Fibroblast of peridontal ligament (primary cell): ENCODE measurements around the gene GALNTL6.
A peak's percentile ranks its signal among the peaks of the same experiment; 100 is the strongest.

ENCODE experiments used
- DNase-seq: peaks from one replicate; pipeline ENCODE4 v3.0.0-alpha.2; 2010; ENCODE audit errors: extremely low read depth

Gene GALNTL6

DNA sequence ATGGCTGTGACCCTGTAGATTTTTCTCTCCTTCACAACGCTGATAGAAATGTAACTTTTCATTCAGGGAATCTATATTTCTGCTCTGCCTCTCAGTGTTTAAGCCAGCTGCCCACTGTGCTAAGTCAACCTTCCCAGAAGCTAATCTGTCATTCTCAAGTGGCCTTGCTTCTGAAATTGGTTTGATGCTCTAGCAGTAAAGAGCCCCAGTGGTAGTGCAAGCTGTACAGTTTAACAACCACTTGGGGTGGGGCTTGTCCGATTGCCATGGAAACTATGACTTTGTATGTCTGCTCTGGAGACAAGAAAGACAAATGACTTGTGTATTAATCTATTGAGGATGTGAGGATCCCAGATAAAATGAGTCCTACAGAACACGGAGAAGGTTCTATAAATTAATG, 734.5 kb downstream of the GALNTL6 start:
- no peak for DNase-seq

- peak; percentile 31 for DNase-seq
These were observed 740.0 kb downstream of the GALNTL6 start for GRCh38 chr4:172553216-172553615.

DNA sequence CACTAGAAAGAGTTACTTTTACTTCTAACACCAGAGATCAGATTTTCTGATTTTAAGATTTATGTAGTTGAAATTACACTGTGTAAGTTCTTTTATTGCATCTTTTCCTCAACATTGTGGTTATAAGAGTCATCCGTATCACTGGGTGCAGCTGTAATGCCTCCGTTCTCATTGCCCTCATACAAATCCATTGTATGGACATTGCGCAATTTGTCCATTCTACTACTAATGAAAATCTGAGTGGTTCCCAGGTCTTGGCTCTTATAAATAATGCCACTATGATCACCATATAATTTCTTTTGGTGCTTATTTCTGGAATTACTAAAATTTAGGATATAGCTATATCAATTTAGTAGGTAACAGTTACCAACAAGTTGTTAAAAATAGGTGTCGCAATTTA, 741.4 kb downstream of the GALNTL6 start:
- no peak for DNase-seq

GRCh38 chr4:172555725-172556124, 742.5 kb downstream of the GALNTL6 start:
- DNase-seq = no peak

DNA sequence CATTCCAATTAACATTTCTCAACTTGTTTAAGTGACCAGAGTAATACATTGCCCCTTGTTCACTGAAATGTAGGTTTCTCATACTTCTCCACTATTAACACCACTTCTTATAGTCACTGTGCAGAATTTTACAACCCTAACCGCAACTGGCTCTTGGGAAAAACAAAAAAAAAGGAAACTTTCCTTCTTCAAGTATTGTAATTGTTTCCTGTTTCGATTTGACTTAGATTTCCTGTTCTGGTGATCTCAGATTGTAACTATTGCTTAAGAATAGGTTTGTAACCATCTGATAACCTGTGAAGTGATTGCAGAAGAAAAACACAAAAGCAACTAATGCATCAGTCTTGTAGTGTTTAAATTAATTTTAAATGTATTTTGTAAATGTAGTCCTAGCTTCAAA, 760.7 kb downstream of the GALNTL6 start:
- DNase-seq = no peak

GRCh38 chr4:172578712-172579111, 765.5 kb downstream of the GALNTL6 start:
- DNase-seq = no peak

- DNase-seq = no peak
These were observed 771.6 kb downstream of the GALNTL6 start for GRCh38 chr4:172584816-172585215.

- no peak for DNase-seq
These were observed 783.0 kb downstream of the GALNTL6 start for GRCh38 chr4:172596206-172596605.

DNA sequence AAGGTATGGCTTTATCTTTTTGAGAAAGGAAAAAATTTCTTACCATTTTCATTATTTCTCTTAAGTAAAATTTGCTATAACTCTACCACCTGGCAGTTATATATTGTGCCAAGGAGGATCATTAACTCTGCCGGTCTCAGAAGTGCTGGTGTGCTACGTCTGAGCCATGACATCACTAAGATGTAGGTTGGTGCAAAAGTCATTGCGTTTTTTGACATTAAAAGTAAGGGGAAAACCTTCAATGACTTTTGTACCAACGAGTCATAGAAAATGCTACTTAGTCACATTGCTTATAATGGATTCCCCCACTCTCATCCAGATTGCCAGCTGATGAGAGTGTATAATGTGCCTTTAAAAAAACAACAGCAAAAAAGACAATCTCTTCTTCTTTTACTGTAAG, 786.4 kb downstream of the GALNTL6 start:
- no peak for DNase-seq

- peak; percentile 4 for DNase-seq
These were observed 788.0 kb downstream of the GALNTL6 start for GRCh38 chr4:172601195-172601594.

- DNase-seq = no peak
These were observed 806.0 kb downstream of the GALNTL6 start for GRCh38 chr4:172619218-172619617.

DNA sequence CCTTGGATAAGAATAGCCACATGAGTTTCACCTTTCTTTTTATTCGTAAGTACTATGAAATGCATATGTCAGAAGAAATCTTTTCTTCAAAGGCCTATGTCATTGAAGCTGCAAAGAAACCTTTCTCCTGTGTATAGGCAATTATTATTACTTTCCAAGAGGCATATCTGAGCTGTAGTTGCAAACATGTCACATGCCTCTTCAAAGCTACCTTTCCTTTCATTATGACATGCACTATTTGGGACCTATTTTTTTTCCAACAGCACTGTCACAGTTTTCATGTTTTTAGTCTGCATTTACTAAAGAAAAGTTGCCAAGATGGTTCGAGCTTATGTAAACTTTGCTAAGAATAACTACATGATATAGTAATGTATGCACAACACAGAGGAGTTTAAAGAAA, 806.6 kb downstream of the GALNTL6 start:
- DNase-seq = no peak

DNA sequence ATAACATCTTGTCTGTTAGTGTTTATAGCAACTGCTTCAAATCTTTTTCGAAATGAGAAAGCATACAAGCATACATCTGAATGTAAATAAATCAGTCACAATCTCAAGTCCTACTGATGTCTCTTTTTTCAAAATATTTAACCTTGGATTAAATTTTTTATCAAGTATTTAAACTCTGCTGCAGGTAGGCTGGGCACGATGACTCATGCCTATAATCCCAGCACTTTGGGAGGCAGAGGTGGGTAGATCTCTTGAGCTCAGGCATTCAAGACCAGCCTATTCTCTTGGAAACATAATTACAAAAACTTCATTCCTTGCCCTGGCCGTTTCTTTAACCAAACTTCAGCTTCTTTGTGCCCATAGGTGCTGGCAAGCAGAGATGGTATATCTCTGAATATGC, 815.1 kb downstream of the GALNTL6 start:
- DNase-seq = no peak

DNA sequence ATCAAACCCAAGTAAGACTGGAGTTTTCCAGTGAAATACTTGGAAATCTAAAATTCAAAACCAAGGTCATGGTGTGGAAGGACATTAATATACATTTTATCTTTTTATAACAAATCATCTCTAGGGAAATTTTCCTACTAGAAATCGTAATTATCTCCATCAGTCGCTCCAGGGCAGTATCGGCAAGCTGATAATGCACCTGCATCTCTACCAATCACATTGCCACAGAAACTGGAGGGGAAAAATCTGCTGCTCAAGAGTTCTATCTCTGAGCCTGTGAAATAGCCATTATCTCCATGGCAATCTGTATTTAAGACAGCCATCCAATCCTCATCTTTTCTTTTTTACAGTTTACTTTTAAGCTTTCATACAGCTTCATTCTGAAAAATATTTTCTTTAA, 817.1 kb downstream of the GALNTL6 start:
- DNase-seq = no peak

DNA sequence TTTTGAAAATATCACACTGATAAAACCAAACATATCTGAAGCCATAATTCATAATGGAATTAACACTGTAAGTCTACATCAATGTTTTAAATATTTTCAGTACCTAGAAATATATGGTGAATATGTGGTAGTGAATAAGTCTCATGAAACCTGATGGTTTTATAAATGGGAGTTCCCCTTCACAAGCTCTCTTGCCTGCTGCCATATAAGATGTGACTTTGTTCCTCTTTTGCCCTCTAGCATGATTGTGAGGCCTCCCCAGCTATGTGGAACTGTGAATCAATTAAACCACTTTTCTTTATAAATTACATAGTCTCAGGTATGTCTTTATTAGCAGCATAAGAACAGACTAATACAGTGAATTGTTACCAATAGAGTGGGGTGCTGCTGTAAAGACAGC, 818.6 kb downstream of the GALNTL6 start:
- no peak for DNase-seq

DNA sequence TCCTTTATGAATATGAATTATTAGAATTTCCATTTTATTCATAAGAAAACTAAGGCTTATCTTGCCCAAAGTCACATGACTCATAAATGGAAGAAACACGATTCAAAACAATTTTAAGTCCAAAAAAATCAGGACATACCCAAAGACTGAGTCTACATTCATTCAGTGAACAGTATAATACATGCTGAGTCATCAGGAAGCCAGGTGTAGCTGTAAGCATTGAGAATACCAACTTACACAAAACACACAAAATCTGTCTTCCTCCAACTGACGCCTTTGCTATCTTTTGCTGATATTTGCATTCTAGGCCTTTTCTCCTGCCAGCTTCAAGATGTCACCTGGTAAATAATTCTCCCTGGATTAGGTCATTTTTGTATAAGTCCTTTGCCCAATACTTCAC, 835.3 kb downstream of the GALNTL6 start:
- DNase-seq = no peak

DNA sequence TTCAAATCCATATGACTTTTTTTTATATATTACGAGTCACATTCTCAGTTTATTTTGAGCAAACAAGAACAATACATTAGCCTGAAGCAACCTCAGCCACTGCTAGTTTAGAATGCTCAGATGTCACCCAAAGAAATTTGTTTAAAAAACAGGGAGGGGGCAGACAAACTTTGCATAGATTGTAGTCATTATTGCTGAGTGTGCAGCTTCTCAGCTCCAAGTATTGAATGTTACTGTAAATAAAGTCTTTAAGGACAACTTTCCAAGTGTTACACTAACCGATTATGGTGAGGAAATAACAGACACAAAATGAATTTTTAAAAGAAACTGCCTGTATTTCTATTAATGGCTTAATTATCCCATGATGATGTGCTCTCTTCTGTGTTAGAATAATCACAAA, 835.9 kb downstream of the GALNTL6 start:
- DNase-seq = no peak

GRCh38 chr4:172650758-172651530, 837.7 kb downstream of the GALNTL6 start:
- DNase-seq = peak; percentile 15

- no peak for DNase-seq
These were observed 838.8 kb downstream of the GALNTL6 start for GRCh38 chr4:172651961-172652360.

- DNase-seq = no peak
These were observed 839.2 kb downstream of the GALNTL6 start for GRCh38 chr4:172652369-172652768.

DNA sequence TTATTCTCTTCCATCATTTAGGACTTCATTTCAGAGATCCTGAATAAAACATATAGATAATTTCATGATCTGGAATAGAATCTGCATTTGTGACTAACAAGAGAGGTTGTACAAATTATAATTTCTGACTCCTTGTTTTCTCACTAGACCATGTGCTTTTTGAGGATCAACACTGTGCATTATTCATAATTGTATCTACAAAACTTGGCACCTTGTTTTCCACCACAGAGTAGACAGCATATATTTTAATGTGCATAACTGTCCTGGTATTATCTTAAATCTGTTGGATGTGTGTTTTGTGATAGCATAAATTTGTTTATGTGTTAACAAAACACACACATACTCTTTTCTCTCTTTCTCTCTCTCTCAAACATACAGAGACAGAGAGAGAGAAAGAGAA, 840.5 kb downstream of the GALNTL6 start:
- no peak for DNase-seq

- no peak for DNase-seq
These were observed 841.3 kb downstream of the GALNTL6 start for GRCh38 chr4:172654457-172654856.

DNA sequence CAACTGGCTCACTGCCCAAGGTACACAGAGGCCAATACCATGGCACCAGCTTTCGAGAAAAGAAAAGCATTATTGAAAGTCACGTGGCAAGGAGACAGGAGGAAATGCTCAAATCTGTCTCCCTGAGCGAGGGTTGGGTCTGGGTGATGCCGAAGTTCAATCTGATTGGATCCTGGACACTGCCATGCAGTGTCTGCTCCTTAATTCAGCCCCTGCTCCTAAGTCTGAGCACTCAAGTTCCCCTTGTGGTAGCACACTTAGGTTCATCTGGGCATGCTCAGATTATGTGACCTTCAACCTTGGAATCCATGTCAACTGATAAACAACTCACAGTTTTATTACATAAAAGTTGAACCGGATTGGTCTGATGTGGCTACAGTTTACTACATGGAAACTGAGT, 842.9 kb downstream of the GALNTL6 start:
- DNase-seq = no peak

DNA sequence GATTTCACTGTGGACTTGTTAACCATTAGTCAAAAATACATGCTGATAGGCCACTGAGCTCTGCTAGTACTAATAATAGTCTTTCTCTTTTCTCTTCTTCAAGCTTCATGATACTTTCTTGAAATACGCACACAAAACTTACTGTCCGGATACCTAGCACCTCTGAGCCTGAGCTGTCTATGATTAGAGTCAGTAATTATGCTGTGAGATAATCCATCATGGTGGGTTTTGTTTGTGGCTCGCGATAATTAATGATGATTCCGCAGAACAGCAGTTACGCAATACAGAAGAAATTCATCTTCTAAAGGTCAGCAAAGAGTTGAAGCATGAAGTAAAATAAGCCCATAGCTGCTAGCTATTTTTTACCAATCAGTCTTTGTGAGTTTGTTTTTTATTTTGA, 843.9 kb downstream of the GALNTL6 start:
- DNase-seq = no peak
